CD4-positive, CD25-positive, alpha-beta regulatory T cell (primary cell): ENCODE measurements around the gene EPS8. TPM values are rescaled to one million over a fixed set of nuclear protein-coding genes. Genes with fewer than 3 reads are reported as not detected.

ENCODE experiments used
- ATAC-seq, 2 donors: fragments of 150-1000 bp; cut with Tn5 transposase; one replicate each; pipeline ENCODE4 v1.10.0; 2021; ENCODE audit warnings: low read depth in 2 of 2, moderate number of reproducible peaks in 2 of 2, moderate library complexity in 1 of 2
- DNase-seq, 3 donors: peaks; one replicate each; pipeline versions ENCODE4 v3.0.0 to v3.0.0-alpha.2; 2012 to 2022; ENCODE audit warnings: mixed read lengths in 1 of 3
- H3K27ac ChIP-seq: one replicate; pipeline ENCODE4 v1.7.0; 2013; ENCODE audit warnings: mild to moderate bottlenecking, low read length; ENCODE audit not compliant: insufficient read depth, poor library complexity, severe bottlenecking
- H3K27me3 ChIP-seq: one replicate; pipeline ENCODE4 v1.7.0; 2013; ENCODE audit warnings: low read length; ENCODE audit not compliant: control insufficient read depth, insufficient read depth
- H3K36me3 ChIP-seq: one replicate; pipeline ENCODE4 v1.7.0; 2013; ENCODE audit warnings: mild to moderate bottlenecking, low read length, moderate library complexity; ENCODE audit not compliant: control insufficient read depth, insufficient read depth
- H3K4me1 ChIP-seq: 2 replicates; pipeline ENCODE4 v1.7.0; 2013; ENCODE audit warnings: mild to moderate bottlenecking, low read length; ENCODE audit not compliant: insufficient read depth, control insufficient read depth, poor library complexity, severe bottlenecking
- H3K4me3 ChIP-seq: one replicate; pipeline ENCODE4 v1.7.0; 2013; ENCODE audit warnings: low read depth, mild to moderate bottlenecking, low read length, moderate library complexity
- H3K9me3 ChIP-seq, 2 experiments: 1 replicate in 1 of 2; 2 replicates in 1 of 2; pipeline ENCODE4 v1.7.0; 2013; ENCODE audit warnings: low read length in 2 of 2, mild to moderate bottlenecking in 1 of 2, moderate library complexity in 1 of 2; ENCODE audit not compliant: control insufficient read depth in 2 of 2
- H3K27ac Mint-ChIP-seq, 3 donors: one replicate each; pipeline ENCODE4 v1.8.0; 2020 to 2022; ENCODE audit warnings: mild to moderate bottlenecking in 3 of 3, mixed read lengths in 3 of 3, moderate library complexity in 2 of 3
- H3K27me3 Mint-ChIP-seq: one replicate; pipeline ENCODE4 v1.8.0; 2022; ENCODE audit warnings: mild to moderate bottlenecking, mixed read lengths
- H3K36me3 Mint-ChIP-seq: one replicate; pipeline ENCODE4 v1.8.0; 2020; ENCODE audit warnings: mixed read lengths
- H3K4me1 Mint-ChIP-seq, 4 donors: one replicate each; pipeline ENCODE4 v1.8.0; 2020 to 2022; ENCODE audit warnings: mixed read lengths in 4 of 4, mild to moderate bottlenecking in 1 of 4
- H3K4me3 Mint-ChIP-seq, 4 donors: one replicate each; pipeline ENCODE4 v1.8.0; 2020 to 2022; ENCODE audit warnings: mild to moderate bottlenecking in 4 of 4, mixed read lengths in 4 of 4, moderate library complexity in 3 of 4
- H3K9me3 Mint-ChIP-seq, 7 donors: one replicate each; pipeline ENCODE4 v1.8.0; 2020 to 2022; ENCODE audit warnings: mixed read lengths in 7 of 7, mild to moderate bottlenecking in 3 of 7, moderate library complexity in 2 of 7
- polyA plus RNA-seq, 4 donors: library from polyadenylated mRNA; unstranded; fragments of 300-500 nt; fragmentation: Illumina TruSeq; gene quantifications; one replicate each; pipeline ENCODE4 v1.2.3, GENCODE V29; 2021
- total RNA-seq: library from RNA; stranded (reverse); gene quantifications from one replicate; pipeline ENCODE4 v1.2.3, GENCODE V29; 2022

Gene EPS8
- total and polyA plus RNA-seq, 5 donors from 2014 or later, result 1.1 to 3.3 (median 1.8) TPM

GRCh38 chr12:15648558-15648957 lies 140.6 kb downstream of the EPS8 start:
- H3K27me3 Mint-ChIP-seq, result peaks cover 13% of the 10 kb centered on the region

GRCh38 chr12:15646581-15646980 lies 142.6 kb downstream of the EPS8 start:
- no peak for DNase-seq
- Mint-ChIP-seq H3K27ac (no peak overlapping the region), H3K36me3 (no peaks in the 10 kb centered on the region), H3K27me3 (peaks cover 13% of the 10 kb centered on the region), H3K4me1 (no peaks in the 10 kb centered on the region), H3K4me3 (no peak overlapping the region), H3K9me3 (no peaks in the 10 kb centered on the region)
- Histone ChIP-seq H3K36me3 (no peaks in the 10 kb centered on the region), H3K4me3 (no peak overlapping the region), H3K9me3 (no peaks in the 10 kb centered on the region), H3K4me1 (no peaks in the 10 kb centered on the region), H3K27me3 (no peaks in the 10 kb centered on the region), H3K27ac (no peak overlapping the region)
- no peak for ATAC-seq

More at GRCh38 chr12:15648558-15648957, 140.6 kb downstream of the EPS8 start:
- no peak overlapping the region for H3K4me3 Mint-ChIP-seq
- no peaks in the 10 kb centered on the region for H3K27me3 ChIP-seq
- no peaks in the 10 kb centered on the region for H3K36me3 Mint-ChIP-seq
- no peak overlapping the region for H3K4me3 ChIP-seq
- H3K4me1 Mint-ChIP-seq, result no peaks in the 10 kb centered on the region
- H3K27ac ChIP-seq, result no peak overlapping the region
- DNase-seq (no peak), ATAC-seq (no peak)
- H3K4me1 ChIP-seq, result no peaks in the 10 kb centered on the region
- H3K36me3 ChIP-seq, result no peaks in the 10 kb centered on the region
- no peaks in the 10 kb centered on the region for H3K9me3 ChIP-seq
- no peaks in the 10 kb centered on the region for H3K9me3 Mint-ChIP-seq
- no peak overlapping the region for H3K27ac Mint-ChIP-seq

DNA sequence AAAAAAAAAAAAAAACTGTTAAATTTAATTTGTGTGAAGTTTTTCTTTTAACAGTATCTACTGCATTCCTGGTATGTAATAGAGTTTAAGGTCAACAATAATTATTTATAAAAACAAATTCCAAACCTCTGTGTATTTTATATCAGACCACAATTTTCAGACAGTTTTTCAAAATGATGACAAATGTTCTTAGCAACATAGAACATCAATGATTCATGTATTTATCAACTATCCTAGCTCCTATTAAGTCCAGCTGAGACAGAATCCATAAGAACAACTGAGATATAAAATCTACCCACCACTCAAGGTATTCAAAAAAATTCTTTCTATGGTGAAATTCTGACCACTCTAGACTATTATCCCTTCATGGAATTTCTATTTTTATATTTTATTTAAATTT lies 144.5 kb downstream of the EPS8 start:
- no peaks in the 10 kb centered on the region for H3K27me3 ChIP-seq
- H3K4me3 ChIP-seq, result no peak overlapping the region
- no peaks in the 10 kb centered on the region for H3K36me3 Mint-ChIP-seq
- no peaks in the 10 kb centered on the region for H3K9me3 ChIP-seq
- no peak overlapping the region for H3K27ac ChIP-seq
- no peak overlapping the region for H3K27ac Mint-ChIP-seq
- no peaks in the 10 kb centered on the region for H3K36me3 ChIP-seq
- no peak for DNase-seq
- H3K4me3 Mint-ChIP-seq, result no peak overlapping the region
- H3K4me1 Mint-ChIP-seq, result peaks cover 0 to 1% (median 0%) of the 10 kb centered on the region in 4 donors
- ATAC-seq, result no peak
- peaks cover 8% of the 10 kb centered on the region for H3K27me3 Mint-ChIP-seq
- no peaks in the 10 kb centered on the region for H3K4me1 ChIP-seq
- no peaks in the 10 kb centered on the region for H3K9me3 Mint-ChIP-seq

GRCh38 chr12:15638231-15638630 lies 151.0 kb downstream of the EPS8 start:
- H3K4me1 Mint-ChIP-seq, result peaks cover 0 to 1% (median 0%) of the 10 kb centered on the region in 4 donors
- H3K36me3 ChIP-seq, result no peaks in the 10 kb centered on the region
- H3K4me1 ChIP-seq, result no peaks in the 10 kb centered on the region
- H3K27me3 Mint-ChIP-seq, result peaks cover 12% of the 10 kb centered on the region
- DNase-seq, result no peak
- H3K27me3 ChIP-seq, result no peaks in the 10 kb centered on the region
- H3K4me3 ChIP-seq, result no peak overlapping the region
- no peak overlapping the region for H3K27ac Mint-ChIP-seq
- no peak overlapping the region for H3K27ac ChIP-seq
- no peaks in the 10 kb centered on the region for H3K9me3 ChIP-seq
- no peak for ATAC-seq
- no peaks in the 10 kb centered on the region for H3K36me3 Mint-ChIP-seq
- H3K9me3 Mint-ChIP-seq, result no peaks in the 10 kb centered on the region
- no peak overlapping the region for H3K4me3 Mint-ChIP-seq

GRCh38 chr12:15636060-15636890 lies 152.9 kb downstream of the EPS8 start:
- peaks cover 12% of the 10 kb centered on the region for H3K27me3 Mint-ChIP-seq

DNA sequence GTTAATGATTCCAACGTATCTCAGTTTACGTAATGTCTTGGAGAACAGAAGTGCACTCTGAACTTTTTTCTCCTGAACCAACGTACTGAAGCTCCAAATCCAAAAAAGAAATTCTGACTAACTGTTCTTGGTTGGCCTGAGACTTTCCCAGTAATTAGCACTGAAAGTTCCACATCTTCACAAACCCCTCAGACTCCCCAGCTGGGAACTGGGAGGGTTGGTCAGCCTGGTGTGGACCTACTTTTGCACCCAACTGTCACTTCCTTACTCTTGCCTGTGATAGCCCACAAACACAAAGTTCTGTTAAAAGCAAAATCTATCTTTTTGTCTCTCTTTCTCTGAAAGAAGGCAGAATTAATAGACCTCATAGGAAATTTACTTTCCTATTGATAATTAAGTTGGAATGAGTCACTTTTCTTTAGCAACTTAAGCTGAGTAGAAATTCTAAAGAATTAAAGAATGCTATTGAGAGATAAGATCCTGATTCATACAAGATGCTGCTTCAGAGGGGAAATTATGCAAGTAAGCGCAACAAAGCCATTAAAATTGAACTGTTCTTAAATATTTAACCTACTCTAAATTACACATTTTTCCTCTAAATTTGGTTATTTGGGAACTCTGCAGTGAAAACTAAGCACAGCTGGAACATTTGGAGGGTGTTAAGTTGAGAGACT lies 155.0 kb downstream of the EPS8 start:
- H3K36me3 Mint-ChIP-seq, result no peaks in the 10 kb centered on the region

More at GRCh38 chr12:15636060-15636890, 152.9 kb downstream of the EPS8 start:
- Histone ChIP-seq H3K36me3 (no peaks in the 10 kb centered on the region), H3K4me1 (no peaks in the 10 kb centered on the region), H3K4me3 (no peak overlapping the region), H3K27me3 (no peaks in the 10 kb centered on the region), H3K9me3 (no peaks in the 10 kb centered on the region), H3K27ac (no peak overlapping the region)
- Mint-ChIP-seq H3K9me3 (no peaks in the 10 kb centered on the region), H3K27ac (no peak overlapping the region), H3K4me1 (peaks cover 0 to 1% (median 0%) of the 10 kb centered on the region in 4 donors), H3K4me3 (no peak overlapping the region), H3K36me3 (no peaks in the 10 kb centered on the region)
- DNase-seq (no peak), ATAC-seq (no peak)

GRCh38 chr12:15633201-15633600 lies 156.0 kb downstream of the EPS8 start:
- no peaks in the 10 kb centered on the region for H3K9me3 ChIP-seq
- ATAC-seq (no peak), DNase-seq (no peak)
- no peaks in the 10 kb centered on the region for H3K36me3 ChIP-seq
- no peaks in the 10 kb centered on the region for H3K4me1 ChIP-seq
- H3K27ac Mint-ChIP-seq, result no peak overlapping the region
- H3K4me1 Mint-ChIP-seq, result peaks cover 0 to 1% (median 0%) of the 10 kb centered on the region in 4 donors
- H3K4me3 ChIP-seq, result no peak overlapping the region
- H3K36me3 Mint-ChIP-seq, result no peaks in the 10 kb centered on the region
- H3K27ac ChIP-seq, result no peak overlapping the region
- H3K9me3 Mint-ChIP-seq, result no peaks in the 10 kb centered on the region
- no peak overlapping the region for H3K4me3 Mint-ChIP-seq
- peaks cover 1% of the 10 kb centered on the region for H3K27me3 ChIP-seq
- H3K27me3 Mint-ChIP-seq, result peaks cover 12% of the 10 kb centered on the region

More for the DNA sequence above, 155.0 kb downstream of the EPS8 start:
- Histone ChIP-seq H3K27me3 (peaks cover 1% of the 10 kb centered on the region), H3K27ac (no peak overlapping the region), H3K4me1 (no peaks in the 10 kb centered on the region), H3K9me3 (no peaks in the 10 kb centered on the region), H3K36me3 (no peaks in the 10 kb centered on the region), H3K4me3 (no peak overlapping the region)
- no peak for DNase-seq
- Mint-ChIP-seq H3K9me3 (no peaks in the 10 kb centered on the region), H3K27ac (no peak overlapping the region), H3K4me1 (no peaks in the 10 kb centered on the region), H3K27me3 (peaks cover 12% of the 10 kb centered on the region), H3K4me3 (no peak overlapping the region)
- no peak for ATAC-seq
